Hematopoietic multipotent progenitor cell treated with erythropoietin and hydrocortisone succinate and interleukin-3 and kit ligand, for 6 days (in vitro differentiated cells): ENCODE data around the gene FLNC.

Experiments used
- DNase-seq: peaks from one replicate; pipeline ENCODE4 v3.0.0-alpha.2; 2015

Gene FLNC

DNA sequence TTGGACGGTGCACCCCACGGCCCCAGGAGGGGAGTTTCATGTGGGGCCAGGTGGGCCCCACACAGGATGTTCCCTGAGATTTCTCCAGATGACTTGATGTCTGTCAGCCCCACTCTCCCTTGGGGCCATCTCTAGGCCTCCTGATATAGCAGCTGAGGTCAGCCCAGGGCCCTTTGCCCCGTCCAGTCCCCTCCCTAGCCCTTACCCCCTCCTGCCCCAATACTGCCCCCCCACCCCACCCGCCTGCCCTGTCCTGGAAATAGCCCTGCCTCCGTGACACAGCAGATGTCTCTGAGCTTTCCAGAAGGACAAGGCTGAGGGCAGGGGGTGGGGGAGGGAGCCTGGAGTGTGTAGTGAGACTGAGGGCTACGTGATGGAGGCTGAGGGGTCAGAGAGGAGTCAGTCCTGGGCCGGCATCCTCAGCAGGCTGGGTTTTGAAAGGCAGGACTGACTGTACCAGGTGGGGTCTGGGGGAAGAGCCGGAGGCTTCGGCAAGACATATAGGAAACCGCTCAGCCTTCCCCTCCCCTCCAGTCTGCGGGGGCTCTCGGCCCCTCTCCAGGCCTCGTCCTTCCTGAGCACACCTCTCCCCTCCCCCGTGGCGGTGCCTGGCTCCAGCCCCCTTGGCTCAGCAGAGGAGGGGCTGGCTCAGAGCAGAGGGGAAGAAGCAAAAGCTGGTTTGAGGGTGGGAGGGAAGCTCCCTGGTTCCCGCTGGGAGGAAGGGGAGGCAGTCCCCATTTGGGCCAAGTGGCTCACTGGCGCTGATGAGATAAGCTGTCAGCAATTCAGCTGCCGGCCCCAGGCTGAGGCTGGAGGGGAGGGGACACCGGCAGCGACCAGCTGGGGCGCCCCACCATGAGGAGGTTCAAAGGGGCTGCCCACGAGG is 2.0 kb downstream of the FLNC start:
- peak; percentile 26 for DNase-seq

DNA sequence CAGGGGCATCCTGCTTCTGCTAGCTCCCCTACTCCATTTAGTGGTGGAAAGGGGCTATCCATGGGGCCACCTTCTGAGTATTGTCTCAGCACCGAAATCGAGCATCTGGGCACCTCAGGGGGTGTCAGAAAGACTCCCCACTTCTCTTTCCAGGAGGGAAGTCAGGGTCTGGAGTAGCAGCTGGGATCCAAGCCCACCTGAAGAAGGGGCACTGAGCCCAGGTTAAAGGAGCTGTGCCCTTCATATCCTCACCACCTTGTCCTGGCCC is 2.6 kb downstream of the FLNC start:
- no peak for DNase-seq

DNA sequence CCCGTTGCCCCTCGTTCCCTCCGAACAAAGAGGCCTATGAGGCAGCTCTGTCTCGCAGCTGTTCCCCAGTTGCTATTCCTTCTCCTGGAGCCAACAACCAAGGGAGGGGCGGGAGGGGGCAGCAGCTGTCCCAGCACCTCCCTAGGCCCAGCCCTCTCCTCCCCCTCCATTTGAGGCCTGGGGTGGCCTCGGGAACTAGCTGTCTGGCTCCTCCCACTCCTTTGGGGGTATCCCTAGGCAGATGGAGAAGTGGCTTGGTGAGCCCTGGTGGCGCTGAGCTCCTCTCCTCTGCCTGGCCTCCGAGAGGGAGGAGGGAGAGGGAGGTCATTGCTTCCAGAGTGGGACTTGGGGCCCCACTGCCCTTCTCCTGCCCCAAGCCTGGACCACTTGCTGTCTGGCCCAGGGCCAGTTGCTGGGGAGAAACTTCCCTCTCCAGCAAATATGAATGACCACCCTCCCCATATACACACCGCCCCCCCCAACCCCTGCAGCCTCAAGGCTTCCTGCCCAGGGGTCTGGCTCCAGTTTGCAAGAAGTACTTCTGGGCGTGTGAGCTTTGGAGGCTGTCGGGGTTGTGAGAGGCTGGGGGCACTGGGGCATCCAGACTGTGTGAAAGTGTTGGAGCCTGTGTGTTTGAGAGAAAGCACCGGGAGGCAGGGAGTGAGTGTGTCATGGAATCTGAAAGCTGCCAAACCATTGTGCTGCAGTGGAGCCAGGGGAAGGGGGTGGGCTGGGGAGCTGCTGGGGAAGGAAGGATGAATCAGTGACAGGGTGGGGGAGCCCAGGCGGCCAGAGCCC is 3.1 kb downstream of the FLNC start:
- no peak for DNase-seq

DNA sequence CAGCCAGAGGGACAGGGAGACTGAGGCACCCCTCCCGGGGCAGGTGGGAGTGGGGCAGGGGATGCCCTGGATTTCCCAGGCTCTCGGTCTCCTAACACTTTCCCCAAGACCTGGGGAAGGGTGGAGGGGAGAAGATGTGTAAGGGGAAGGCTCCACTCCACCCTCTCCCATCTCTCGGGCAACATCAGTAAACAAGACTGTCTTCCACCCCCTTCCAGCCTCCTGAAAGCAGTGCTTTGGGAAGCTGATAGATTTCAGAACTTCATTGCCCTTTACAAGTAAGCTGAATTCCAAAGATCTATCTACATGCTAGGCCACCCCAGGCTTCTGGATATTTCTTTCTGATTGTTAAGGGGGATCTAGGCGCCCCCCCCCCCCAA is 3.7 kb downstream of the FLNC start:
- DNase-seq: no peak

DNA sequence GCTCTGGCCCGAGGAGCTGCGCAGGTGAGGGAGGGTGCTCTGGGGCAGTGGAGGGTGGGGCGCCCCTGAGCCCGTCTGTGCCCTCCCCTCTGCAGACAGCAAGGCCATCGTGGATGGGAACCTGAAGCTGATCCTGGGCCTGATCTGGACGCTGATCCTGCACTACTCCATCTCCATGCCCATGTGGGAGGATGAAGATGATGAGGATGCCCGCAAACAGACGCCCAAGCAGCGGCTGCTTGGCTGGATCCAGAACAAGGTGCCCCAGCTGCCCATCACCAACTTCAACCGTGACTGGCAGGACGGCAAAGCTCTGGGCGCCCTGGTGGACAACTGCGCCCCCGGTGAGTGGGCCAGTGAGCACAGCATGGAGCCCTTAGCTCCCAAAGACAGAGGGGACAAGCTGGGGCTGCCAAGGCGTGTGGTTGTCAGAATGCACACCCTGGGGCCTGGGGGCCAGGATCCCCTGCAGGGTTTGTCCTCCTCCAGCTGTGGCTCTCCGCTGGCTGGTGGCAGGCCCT is 5.1 kb downstream of the FLNC start:
- no peak for DNase-seq

GRCh38 chr7:128835790-128836641 is 5.8 kb downstream of the FLNC start:
- no peak for DNase-seq

DNA sequence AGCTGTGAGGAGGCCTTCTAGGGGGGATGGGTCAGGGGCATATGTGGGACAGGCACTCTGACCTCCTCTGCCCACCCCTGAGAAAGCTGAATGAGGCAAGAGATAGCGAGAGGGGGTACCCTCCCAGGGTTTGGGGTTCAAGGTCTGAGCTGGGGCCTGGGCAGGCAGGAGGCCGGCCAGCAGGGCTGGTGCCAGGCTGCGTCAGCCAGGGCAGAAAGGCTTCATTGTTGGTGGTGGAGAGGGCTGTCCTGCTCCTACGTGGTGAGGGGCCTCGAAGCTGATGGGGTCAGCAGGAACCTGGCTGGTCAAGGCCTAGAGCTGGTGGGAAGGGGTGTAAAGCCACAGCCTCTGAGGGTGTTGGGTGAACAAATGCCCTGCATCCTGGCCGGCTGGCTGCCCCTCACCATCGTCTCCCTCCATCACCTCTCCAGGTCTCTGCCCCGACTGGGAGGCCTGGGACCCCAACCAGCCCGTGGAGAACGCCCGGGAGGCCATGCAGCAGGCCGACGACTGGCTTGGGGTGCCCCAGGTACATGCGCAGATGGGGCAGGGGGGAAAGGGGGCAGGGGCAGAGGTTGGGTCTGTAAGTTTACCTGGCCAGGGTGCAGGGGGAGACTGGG is 6.6 kb downstream of the FLNC start:
- DNase-seq: no peak

DNA sequence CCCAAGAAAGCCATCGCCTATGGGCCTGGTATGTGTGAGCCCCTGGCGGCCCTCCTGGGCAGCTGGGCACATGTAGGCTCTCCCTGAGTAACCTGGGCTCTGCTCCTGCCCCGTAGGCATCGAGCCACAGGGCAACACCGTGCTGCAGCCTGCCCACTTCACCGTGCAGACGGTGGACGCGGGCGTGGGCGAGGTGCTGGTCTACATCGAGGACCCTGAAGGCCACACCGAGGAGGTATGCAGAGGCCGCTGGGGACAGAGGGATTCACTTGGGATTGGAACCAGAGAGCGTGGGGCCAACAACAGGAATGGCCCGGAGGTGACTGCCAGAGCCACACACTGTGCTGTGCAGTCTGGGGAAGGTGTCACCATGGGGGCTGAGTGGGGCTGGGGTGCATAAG is 7.3 kb downstream of the FLNC start:
- DNase-seq: no peak

DNA sequence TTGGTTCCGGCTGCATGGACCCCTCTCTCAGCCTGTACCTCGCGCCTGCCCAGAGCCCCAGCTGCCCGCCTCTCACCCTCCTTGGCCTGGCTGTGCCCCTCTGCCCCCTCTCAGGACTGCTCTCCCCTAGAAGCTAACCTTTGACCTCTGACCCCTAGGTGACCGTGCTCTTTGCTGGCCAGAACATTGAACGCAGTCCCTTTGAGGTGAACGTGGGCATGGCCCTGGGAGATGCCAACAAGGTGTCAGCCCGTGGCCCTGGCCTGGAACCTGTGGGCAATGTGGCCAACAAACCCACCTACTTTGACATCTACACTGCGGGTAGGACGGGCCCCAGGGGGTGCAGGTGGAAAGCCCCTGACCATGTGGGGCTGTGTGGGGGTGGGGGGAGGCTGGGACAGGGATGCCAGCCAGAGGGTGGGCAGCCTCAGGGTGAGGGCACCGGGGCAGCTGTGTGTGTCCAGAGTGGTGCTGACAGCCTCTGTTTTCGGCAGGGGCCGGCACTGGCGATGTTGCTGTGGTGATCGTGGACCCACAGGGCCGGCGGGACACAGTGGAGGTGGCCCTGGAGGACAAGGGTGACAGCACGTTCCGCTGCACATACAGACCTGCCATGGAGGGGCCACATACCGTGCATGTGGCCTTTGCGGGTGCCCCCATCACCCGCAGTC is 8.0 kb downstream of the FLNC start:
- no peak for DNase-seq

GRCh38 chr7:128838981-128839731 is 8.9 kb downstream of the FLNC start:
- DNase-seq: no peak

DNA sequence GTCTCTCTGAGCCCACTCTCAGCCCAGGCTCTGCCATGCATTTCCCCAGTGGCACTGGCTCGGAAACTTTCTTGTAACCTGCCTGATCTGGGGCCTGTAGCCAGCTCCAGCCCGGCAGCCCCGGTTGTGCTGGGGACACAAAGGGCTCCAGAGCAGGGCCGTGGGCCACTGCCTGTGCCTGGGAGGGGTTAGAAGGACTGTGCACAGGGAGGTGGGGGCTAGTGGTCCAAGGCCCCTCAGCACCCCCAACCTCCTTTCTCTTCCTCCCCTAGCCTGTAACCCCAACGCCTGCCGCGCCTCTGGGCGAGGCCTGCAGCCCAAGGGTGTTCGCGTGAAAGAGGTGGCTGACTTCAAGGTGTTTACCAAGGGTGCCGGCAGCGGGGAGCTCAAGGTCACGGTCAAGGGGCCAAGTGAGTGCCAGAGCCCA is 9.6 kb downstream of the FLNC start:
- DNase-seq: no peak

DNA sequence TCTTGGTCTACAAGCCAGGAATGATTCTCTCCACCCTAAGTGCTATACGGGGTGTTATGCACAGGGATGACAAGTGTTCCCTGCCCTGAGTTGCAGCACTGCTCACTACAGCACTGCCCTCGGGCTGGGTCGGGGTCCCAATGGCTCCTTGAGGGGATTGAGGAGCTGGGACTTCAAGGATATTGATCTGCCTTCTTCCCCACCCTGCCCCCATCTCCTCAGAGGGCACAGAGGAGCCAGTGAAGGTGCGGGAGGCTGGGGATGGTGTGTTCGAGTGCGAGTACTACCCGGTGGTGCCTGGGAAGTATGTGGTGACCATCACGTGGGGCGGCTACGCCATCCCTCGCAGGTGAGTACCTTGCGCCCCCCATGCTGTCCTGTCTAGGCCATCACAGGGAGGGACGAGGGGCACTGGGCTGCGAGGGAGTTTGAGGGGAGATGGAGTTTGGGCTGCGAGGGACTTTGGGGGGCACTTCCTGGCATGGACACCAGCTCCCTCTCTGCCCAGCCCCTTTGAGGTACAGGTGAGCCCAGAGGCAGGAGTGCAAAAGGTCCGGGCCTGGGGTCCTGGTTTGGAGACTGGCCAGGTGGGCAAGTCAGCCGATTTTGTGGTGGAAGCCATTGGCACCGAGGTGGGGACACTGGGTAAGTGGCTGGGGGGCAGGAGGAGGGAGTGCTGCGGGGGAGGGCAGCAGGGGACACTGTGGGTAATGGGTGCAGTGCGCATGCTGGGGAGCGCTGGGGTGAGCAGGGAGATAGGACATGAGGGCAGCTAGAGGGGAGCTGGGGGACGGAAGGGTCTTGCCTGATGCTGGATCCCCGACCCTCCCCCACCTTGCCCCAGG is 10.3 kb downstream of the FLNC start:
- DNase-seq: no peak

DNA sequence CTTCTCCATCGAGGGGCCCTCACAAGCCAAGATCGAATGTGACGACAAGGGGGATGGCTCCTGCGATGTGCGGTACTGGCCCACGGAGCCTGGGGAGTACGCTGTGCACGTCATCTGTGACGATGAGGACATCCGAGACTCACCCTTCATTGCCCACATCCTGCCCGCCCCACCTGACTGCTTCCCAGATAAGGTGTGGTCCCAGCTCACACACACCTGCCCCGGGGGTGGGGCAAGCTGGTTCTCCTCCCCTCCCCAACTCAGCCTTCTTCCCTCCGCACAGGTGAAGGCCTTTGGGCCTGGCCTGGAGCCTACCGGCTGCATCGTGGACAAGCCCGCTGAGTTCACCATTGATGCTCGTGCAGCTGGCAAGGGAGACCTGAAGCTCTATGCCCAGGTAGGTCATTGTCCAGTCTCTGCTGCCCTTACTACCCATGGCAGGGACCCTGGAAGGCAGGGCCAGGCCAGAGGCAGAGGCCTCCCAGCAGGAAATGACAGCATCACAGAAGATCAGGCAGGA is 11.0 kb downstream of the FLNC start:
- DNase-seq: no peak

- peak; percentile 73 for DNase-seq
Observed at GRCh38 chr7:128841921-128842673, 11.9 kb downstream of the FLNC start.

GRCh38 chr7:128842674-128843641 is 12.8 kb downstream of the FLNC start:
- no peak for DNase-seq

DNA sequence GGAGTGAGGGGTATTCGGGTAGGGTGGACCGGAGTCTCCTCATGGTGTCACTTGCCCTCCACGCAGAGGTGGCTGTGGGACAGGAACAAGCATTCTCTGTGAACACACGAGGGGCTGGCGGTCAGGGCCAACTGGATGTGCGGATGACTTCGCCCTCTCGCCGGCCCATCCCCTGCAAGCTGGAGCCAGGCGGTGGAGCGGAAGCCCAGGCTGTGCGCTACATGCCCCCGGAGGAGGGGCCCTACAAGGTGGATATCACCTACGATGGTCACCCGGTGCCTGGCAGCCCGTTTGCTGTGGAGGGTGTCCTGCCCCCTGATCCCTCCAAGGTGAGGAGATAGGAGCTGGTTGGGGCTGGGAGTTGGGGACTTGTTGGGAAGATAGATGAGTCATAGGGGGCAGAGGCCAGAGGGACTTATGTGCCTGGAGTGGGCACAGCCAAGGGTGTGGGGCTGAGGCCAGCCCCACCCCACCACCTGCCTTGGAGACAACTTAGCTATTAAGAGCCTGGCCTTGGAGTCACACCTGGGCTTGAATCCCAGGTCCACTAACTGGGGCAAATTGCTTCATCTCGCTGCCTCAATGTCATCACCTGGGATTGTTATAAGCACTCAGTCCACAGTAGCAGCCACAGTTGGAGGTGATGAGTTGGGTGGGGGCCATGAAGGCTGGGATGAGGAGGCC is 13.9 kb downstream of the FLNC start:
- DNase-seq: no peak

GRCh38 chr7:128844777-128845311 is 14.6 kb downstream of the FLNC start:
- DNase-seq: no peak
